Sigmoid colon (tissue), 7 donors: ENCODE data around the gene SPINT1. TPM values are rescaled to one million over a fixed set of nuclear protein-coding genes. Genes with fewer than 3 reads are reported as not detected.

Source experiments
- DNase-seq: peaks from one replicate; pipeline ENCODE4 v3.0.0-alpha.2; 2019
- H3K27ac ChIP-seq, 4 donors: fragments of 200-600 bp; sonication (generic); one replicate each; pipeline ENCODE4 v1.5.1; 2016 to 2019; ENCODE audit warnings: mild to moderate bottlenecking in 1 of 4
- H3K27me3 ChIP-seq, 3 donors: fragments of 200-600 bp; sonication (generic); one replicate each; pipeline ENCODE4 v1.5.1; 2019; ENCODE audit warnings: mild to moderate bottlenecking in 1 of 3
- H3K36me3 ChIP-seq, 4 donors: fragments of 200-600 bp; sonication (generic); one replicate each; pipeline ENCODE4 v1.5.1; 2016 to 2019
- H3K4me1 ChIP-seq, 4 donors: fragments of 200-600 bp; sonication (generic); one replicate each; pipeline ENCODE4 v1.5.1; 2017 to 2019
- H3K4me3 ChIP-seq, 4 donors: fragments of 200-600 bp; sonication (generic); one replicate each; pipeline ENCODE4 v1.5.1; 2017 to 2019; ENCODE audit warnings: mild to moderate bottlenecking in 2 of 4, moderate library complexity in 1 of 4
- H3K9me3 ChIP-seq, 4 donors: fragments of 200-600 bp in 3 of 4; sonication (generic) in 3 of 4; one replicate each; pipeline versions ENCODE4 v1.5.1 to v1.6.1; 2013 to 2019
- CTCF ChIP-seq, 4 experiments: fragments of 450-650 bp in 3 of 4; fragments of 200-600 bp in 1 of 4; IDR thresholded peaks; one replicate each; pipeline ENCODE4 v1.5.1; 2016 to 2019; ENCODE audit warnings: antibody characterized with exemption in 4 of 4, mild to moderate bottlenecking in 3 of 4, moderate library complexity in 2 of 4
- EP300 ChIP-seq, 4 donors: sonication (generic); formaldehyde crosslinking; IDR thresholded peaks; one replicate each; pipeline ENCODE4 v1.6.1; 2017; ENCODE audit warnings: antibody characterized with exemption in 4 of 4
- POLR2A ChIP-seq, 2 donors: fragments of 450-650 bp; IDR thresholded peaks; one replicate each; pipeline ENCODE4 v1.6.1; 2016; ENCODE audit warnings: antibody characterized with exemption in 2 of 2, mild to moderate bottlenecking in 2 of 2, moderate library complexity in 2 of 2
- POLR2AphosphoS5 ChIP-seq, 4 donors: sonication (generic); formaldehyde crosslinking; IDR thresholded peaks; one replicate each; pipeline ENCODE4 v1.6.1; 2017; ENCODE audit warnings: antibody characterized with exemption in 4 of 4
- WGBS, 2 donors: extraction: QIAGEN DNeasy Blood & Tissue Kit; methylation state at CpG; one replicate each; pipeline ENCODE4 v1.1.7; 2013; 5-methylcytosine and 5-hydroxymethylcytosine counted together
- intact Hi-C: fragments of 100-400 bp; cut with DNase I; formaldehyde crosslinking; loops from one replicate; pipeline ENCODE4 v1.15.1; 2023
- polyA plus RNA-seq, 3 donors: library from polyadenylated mRNA; stranded (reverse); fragments of 200-250 nt; gene quantifications; one replicate each; pipeline ENCODE4 v1.2.3, GENCODE V29; 2013
- total RNA-seq, 4 donors: library from RNA; depleted of rRNA; stranded (reverse); fragments of >200 nt; gene quantifications; one replicate each; pipeline ENCODE4 v1.1.0, GENCODE V29; 2016
- donor health status: healthy with polysubstance abuse.
- donor health status: Bipolar disorder and iron deficiency.
- donor health status: healthy.

Gene SPINT1
- total and polyA plus RNA-seq, 7 donors: 1.1 to 146 (median 3.8) TPM

DNA sequence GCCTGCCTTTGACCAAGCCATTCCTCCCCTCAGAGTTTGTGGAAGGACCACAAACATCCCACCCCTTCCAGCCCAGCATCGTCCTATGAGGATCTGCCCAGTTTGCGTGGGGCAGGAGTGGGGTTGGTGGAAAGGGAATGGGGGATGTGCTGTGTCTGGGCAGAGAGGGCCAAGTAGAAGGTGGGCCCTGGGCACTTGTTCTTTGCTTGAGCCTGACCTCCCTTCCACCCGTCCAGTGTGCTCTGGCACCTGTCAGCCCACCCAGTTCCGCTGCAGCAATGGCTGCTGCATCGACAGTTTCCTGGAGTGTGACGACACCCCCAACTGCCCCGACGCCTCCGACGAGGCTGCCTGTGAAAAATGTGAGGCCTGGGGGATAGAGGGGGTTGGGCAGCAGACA is 10.3 kb downstream of the SPINT1 start:
- H3K9me3 ChIP-seq: no peaks in the 10 kb centered on the region
- intact Hi-C loops: no loop called here
- no peaks in the 10 kb centered on the region for H3K36me3 ChIP-seq
- H3K4me3 ChIP-seq: no peak overlapping the region
- DNase-seq: no peak
- peaks cover 0 to 8% (median 3%) of the 10 kb centered on the region in 4 donors for H3K4me1 ChIP-seq
- H3K27ac ChIP-seq: no peak overlapping the region
- peaks cover 0 to 19% (median 7%) of the 10 kb centered on the region in 3 donors for H3K27me3 ChIP-seq
- WGBS, 2 donors: 77 to 83% methylated on average over 10 of the region's 10 CpGs
- TF ChIP-seq POLR2AphosphoS5 (IDR thresholded peaks at IDR 0.05) (no peak), EP300 (IDR thresholded peaks at IDR 0.05) (no peak), POLR2A (IDR thresholded peaks at IDR 0.05) (no peak), CTCF (IDR thresholded peaks at IDR 0.05) (no peak)

- intact Hi-C loops: no loop called here
- no peak overlapping the region for H3K27ac ChIP-seq
- WGBS, 2 donors: 77 to 83% methylated on average over 13 of the region's 13 CpGs
- H3K36me3 ChIP-seq: no peaks in the 10 kb centered on the region
- no peak for DNase-seq
- peaks cover 0 to 24% (median 10%) of the 10 kb centered on the region in 3 donors for H3K27me3 ChIP-seq
- no peaks in the 10 kb centered on the region for H3K9me3 ChIP-seq
- TF ChIP-seq POLR2A (IDR thresholded peaks at IDR 0.05): no peak
- TF ChIP-seq EP300 (IDR thresholded peaks at IDR 0.05): no peak
- TF ChIP-seq POLR2AphosphoS5 (IDR thresholded peaks at IDR 0.05): no peak
- no peak for TF ChIP-seq CTCF (IDR thresholded peaks at IDR 0.05)
- H3K4me1 ChIP-seq: peaks cover 0 to 8% (median 3%) of the 10 kb centered on the region in 4 donors
- H3K4me3 ChIP-seq: no peak overlapping the region
Observed at GRCh38 chr15:40855706-40856234, 11.9 kb downstream of the SPINT1 start.

DNA sequence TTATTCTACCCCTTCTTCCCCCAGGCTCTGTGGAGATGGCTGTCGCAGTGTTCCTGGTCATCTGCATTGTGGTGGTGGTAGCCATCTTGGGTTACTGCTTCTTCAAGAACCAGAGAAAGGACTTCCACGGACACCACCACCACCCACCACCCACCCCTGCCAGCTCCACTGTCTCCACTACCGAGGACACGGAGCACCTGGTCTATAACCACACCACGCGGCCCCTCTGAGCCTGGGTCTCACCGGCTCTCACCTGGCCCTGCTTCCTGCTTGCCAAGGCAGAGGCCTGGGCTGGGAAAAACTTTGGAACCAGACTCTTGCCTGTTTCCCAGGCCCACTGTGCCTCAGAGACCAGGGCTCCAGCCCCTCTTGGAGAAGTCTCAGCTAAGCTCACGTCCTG is 12.9 kb downstream of the SPINT1 start:
- Histone ChIP-seq H3K36me3 (no peaks in the 10 kb centered on the region), H3K9me3 (no peaks in the 10 kb centered on the region), H3K4me3 (no peak overlapping the region), H3K27ac (no peak overlapping the region), H3K4me1 (peaks cover 0 to 8% (median 3%) of the 10 kb centered on the region in 4 donors), H3K27me3 (peaks cover 0 to 24% (median 10%) of the 10 kb centered on the region in 3 donors)
- DNase-seq: no peak
- TF ChIP-seq CTCF (IDR thresholded peaks at IDR 0.05) (no peak), POLR2AphosphoS5 (IDR thresholded peaks at IDR 0.05) (no peak), POLR2A (IDR thresholded peaks at IDR 0.05) (no peak), EP300 (IDR thresholded peaks at IDR 0.05) (no peak)
- intact Hi-C loops: loop anchor here (1.0 kb wide), 1 partner anchor 38 kb away; the partner anchor contains the start of gene VPS18
- WGBS, 2 donors: 28 to 63% methylated on average over 8 of the region's 8 CpGs

DNA sequence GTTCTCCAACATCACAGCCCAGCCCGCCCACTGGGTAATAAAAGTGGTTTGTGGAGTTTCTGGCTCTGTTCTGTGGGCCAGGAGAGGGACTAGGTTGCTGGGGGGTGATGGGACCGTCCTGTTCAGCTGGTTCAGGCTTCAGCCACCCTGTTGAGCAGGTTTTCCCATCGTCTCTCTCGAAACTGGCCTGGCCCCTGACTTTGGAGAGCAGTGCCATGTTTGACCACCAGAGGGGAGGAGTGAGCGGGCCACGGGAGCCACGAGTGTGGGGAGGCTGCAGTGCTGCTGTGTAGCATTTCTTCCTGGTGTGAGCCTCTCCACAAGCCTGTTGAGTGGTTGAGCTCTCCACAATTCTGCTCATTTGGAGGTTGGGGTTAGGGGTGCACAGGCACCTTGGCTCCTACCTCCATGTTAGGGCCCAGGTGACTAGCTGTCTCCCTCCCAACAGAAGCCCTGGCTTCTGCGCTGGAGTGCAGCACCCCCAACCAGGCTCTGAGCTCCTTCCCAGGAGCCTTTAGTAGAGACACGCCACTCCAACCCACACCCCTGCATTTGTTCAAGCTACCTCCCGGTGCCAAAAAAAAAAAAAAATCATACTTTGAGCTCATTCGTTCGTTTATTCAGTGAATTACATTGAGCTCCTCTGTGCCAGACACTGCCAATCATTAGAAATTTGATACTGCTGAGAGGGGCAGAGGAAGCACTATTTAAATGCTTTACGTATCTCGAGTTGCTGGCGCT is 13.9 kb downstream of the SPINT1 start:
- Histone ChIP-seq H3K36me3 (no peaks in the 10 kb centered on the region), H3K27me3 (peaks cover 0 to 24% (median 10%) of the 10 kb centered on the region in 3 donors), H3K4me1 (peaks cover 0 to 8% (median 3%) of the 10 kb centered on the region in 4 donors), H3K9me3 (no peaks in the 10 kb centered on the region), H3K27ac (no peak overlapping the region), H3K4me3 (no peak overlapping the region)
- TF ChIP-seq POLR2A (IDR thresholded peaks at IDR 0.05): no peak
- TF ChIP-seq POLR2AphosphoS5 (IDR thresholded peaks at IDR 0.05): no peak
- no peak for TF ChIP-seq EP300 (IDR thresholded peaks at IDR 0.05)
- TF ChIP-seq CTCF (IDR thresholded peaks at IDR 0.05): peak; percentile 85 to 98 (median 96)
- intact Hi-C loops: loop anchor here (1.0 kb wide), 1 partner anchor 37 kb away; the partner anchor contains the start of gene VPS18
- DNase-seq: peak; percentile 85
- WGBS, 2 donors: 21 to 32% methylated on average over 15 of the region's 15 CpGs
